ENCODE measurements around the gene SLC39A7.

Gene SLC39A7

GRCh38 chr6:33190504-33191107 lies 10.1 kb upstream of the SLC39A7 start:
- no peak for DNase-seq

GRCh38 chr6:33191383-33192104 lies 9.1 kb upstream of the SLC39A7 start:
- DNase-seq: no peak

GRCh38 chr6:33192105-33192646 lies 8.5 kb upstream of the SLC39A7 start, which contains the start of gene COL11A2:
Gene COL11A2, minus strand, starts transcription at chr6:33192467. Its CDS starts 227 bp downstream, at chr6:33192240.
- DNase-seq: no peak

- no peak for DNase-seq
Observed at GRCh38 chr6:33192671-33193602, 7.7 kb upstream of the SLC39A7 start.

- no peak for DNase-seq
Observed at GRCh38 chr6:33193619-33194018, 7.0 kb upstream of the SLC39A7 start.

GRCh38 chr6:33194431-33194979 lies 6.2 kb upstream of the SLC39A7 start:
- no peak for DNase-seq

GRCh38 chr6:33195304-33196165 lies 5.1 kb upstream of the SLC39A7 start:
- DNase-seq: no peak

- peak in 1 of 2 donors; percentile 64 for DNase-seq
Observed at GRCh38 chr6:33197431-33198048, 3.1 kb upstream of the SLC39A7 start.

- DNase-seq: no peak
Observed at GRCh38 chr6:33198159-33198852, 2.4 kb upstream of the SLC39A7 start.

GRCh38 chr6:33198853-33199436 lies 1.7 kb upstream of the SLC39A7 start:
- DNase-seq: no peak

- DNase-seq: peak in 1 of 2 donors; percentile 71
Observed at GRCh38 chr6:33199687-33200218, 914 bp upstream of the SLC39A7 start.

- no peak for DNase-seq
Observed at GRCh38 chr6:33201147-33201545, 479 bp downstream of the SLC39A7 start.

- DNase-seq: no peak
Observed at GRCh38 chr6:33201935-33202334, 1.3 kb downstream of the SLC39A7 start.

- no peak for DNase-seq
Observed at GRCh38 chr6:33202799-33203198, 2.1 kb downstream of the SLC39A7 start.

GRCh38 chr6:33203443-33204164 lies 2.9 kb downstream of the SLC39A7 start:
- DNase-seq: no peak

- DNase-seq: no peak
Observed at GRCh38 chr6:33204165-33204414, 3.4 kb downstream of the SLC39A7 start.

- DNase-seq: peak; percentile 72 to 78
Observed at GRCh38 chr6:33204415-33205190, 3.9 kb downstream of the SLC39A7 start, which contains the start of gene HSD17B8. Gene HSD17B8, plus strand, starts transcription at chr6:33204655. Its CDS starts 14 bp downstream, at chr6:33204669.

- no peak for DNase-seq
Observed at GRCh38 chr6:33205191-33206026, 4.7 kb downstream of the SLC39A7 start.
